ENCODE measurements around the gene COPS9. TPM values are rescaled to one million over a fixed set of nuclear protein-coding genes. Genes with fewer than 3 reads are reported as not detected.

Gene COPS9
- total and polyA plus RNA-seq, 2 donors (not counting 1 experiment from before 2014, with no cell fraction given), result 48.7 to 69.9 TPM

GRCh38 chr2:240109386-240109785 is 26.7 kb downstream of the COPS9 start:
- 78% methylated on average over 11 of the region's 11 CpGs for WGBS (ENCODE audit: insufficient coverage)
- POLR2A ChIA-PET, result no interaction called here
- H3K4me1 Mint-ChIP-seq, result no peaks in the 10 kb centered on the region

GRCh38 chr2:240107477-240107796 is 28.7 kb downstream of the COPS9 start:
- no peak overlapping the region for H2AFZ ChIP-seq (ENCODE audit: insufficient read depth, low read depth, low read length, poor library complexity, severe bottlenecking)
- no peak for DNase-seq
- H3K4me1 Mint-ChIP-seq, result no peaks in the 10 kb centered on the region
- H3K27me3 Mint-ChIP-seq, result peaks cover 17% of the 10 kb centered on the region
- H3K36me3 ChIP-seq (replicated peaks in 1 of 2; ENCODE audit: control extremely low read depth in 1 of 2, control insufficient read depth in 1 of 2, extremely low read depth in 1 of 2, insufficient read depth in 2 of 2, low read length in 1 of 2), result no peaks in the 10 kb centered on the region
- ChIA-PET POLR2A (no interaction called here), CTCF (no interaction called here)
- H3K4me3 Mint-ChIP-seq, result no peak overlapping the region
- no peaks in the 10 kb centered on the region for H3K4me1 ChIP-seq (ENCODE audit: control insufficient read depth in 2 of 2, insufficient read depth in 2 of 2, low read length in 2 of 2)
- H3K4me2 ChIP-seq (replicated peaks; ENCODE audit: low read depth, low read length, poor library complexity, severe bottlenecking), result no peak overlapping the region
- H3K27ac Mint-ChIP-seq, result no peak overlapping the region
- H3K27ac ChIP-seq (ENCODE audit: low read length in 2 of 2), result no peak overlapping the region
- no peaks in the 10 kb centered on the region for H3K27me3 ChIP-seq (replicated peaks in 1 of 4; ENCODE audit: control extremely low read depth in 1 of 4, control insufficient read depth in 3 of 4, insufficient read depth in 4 of 4, low read length in 3 of 4)
- TF ChIP-seq CTCF (IDR thresholded peaks at IDR 0.05) (no peak), EZH2 (IDR thresholded peaks at IDR 0.05; ENCODE audit: borderline replicate concordance, insufficient read depth, low read depth, low read length, poor library complexity, severe bottlenecking) (no peak)
- ATAC-seq (ENCODE audit: low read depth), result no peak
- no peaks in the 10 kb centered on the region for H3K9me3 Mint-ChIP-seq (ENCODE audit: insufficient read depth)
- no peak overlapping the region for H3K9ac ChIP-seq (ENCODE audit: low read length)
- intact Hi-C loops (cut with micrococcal nuclease), result no loop called here
- no peaks in the 10 kb centered on the region for H3K79me2 ChIP-seq (ENCODE audit: control insufficient read depth, insufficient read depth, low read length)
- no peaks in the 10 kb centered on the region for H3K9me3 ChIP-seq (ENCODE audit: control extremely low read depth in 1 of 3, control insufficient read depth in 2 of 3, insufficient read depth in 1 of 3, low read length in 2 of 3)
- WGBS (ENCODE audit: insufficient coverage), result 85% methylated on average over 6 of the region's 6 CpGs
- H4K20me1 ChIP-seq (ENCODE audit: control insufficient read depth, insufficient read depth, low read length, poor library complexity, severe bottlenecking), result no peaks in the 10 kb centered on the region
- no peak overlapping the region for H3K4me3 ChIP-seq (ENCODE audit: control extremely low read depth in 1 of 5, extremely low read depth in 1 of 5, insufficient read depth in 1 of 5, low read depth in 2 of 5, low read length in 4 of 5)

More at GRCh38 chr2:240109386-240109785, 26.7 kb downstream of the COPS9 start:
- intact Hi-C loops (cut with micrococcal nuclease), result no loop called here
- TF ChIP-seq EZH2 (IDR thresholded peaks at IDR 0.05; ENCODE audit: borderline replicate concordance, insufficient read depth, low read depth, low read length, poor library complexity, severe bottlenecking) (no peak), CTCF (IDR thresholded peaks at IDR 0.05) (no peak)
- H3K4me2 ChIP-seq (replicated peaks; ENCODE audit: low read depth, low read length, poor library complexity, severe bottlenecking), result no peak overlapping the region
- DNase-seq (no peak), ATAC-seq (ENCODE audit: low read depth) (no peak)
- H3K36me3 ChIP-seq (replicated peaks in 1 of 2; ENCODE audit: control extremely low read depth in 1 of 2, control insufficient read depth in 1 of 2, extremely low read depth in 1 of 2, insufficient read depth in 2 of 2, low read length in 1 of 2), result no peaks in the 10 kb centered on the region
- H3K79me2 ChIP-seq (ENCODE audit: control insufficient read depth, insufficient read depth, low read length), result no peaks in the 10 kb centered on the region
- H2AFZ ChIP-seq (ENCODE audit: insufficient read depth, low read depth, low read length, poor library complexity, severe bottlenecking), result no peak overlapping the region
- Mint-ChIP-seq H3K27ac (no peak overlapping the region), H3K9me3 (ENCODE audit: insufficient read depth) (no peaks in the 10 kb centered on the region), H3K27me3 (peaks cover 22% of the 10 kb centered on the region), H3K4me3 (no peak overlapping the region)
- H3K9me3 ChIP-seq (ENCODE audit: control extremely low read depth in 1 of 3, control insufficient read depth in 2 of 3, insufficient read depth in 1 of 3, low read length in 2 of 3), result no peaks in the 10 kb centered on the region
- no peak overlapping the region for H3K9ac ChIP-seq (ENCODE audit: low read length)
- CTCF ChIA-PET, result no interaction called here
- H4K20me1 ChIP-seq (ENCODE audit: control insufficient read depth, insufficient read depth, low read length, poor library complexity, severe bottlenecking), result no peaks in the 10 kb centered on the region
- H3K27ac ChIP-seq (ENCODE audit: low read length in 2 of 2), result no peak overlapping the region
- H3K4me1 ChIP-seq (ENCODE audit: control insufficient read depth in 2 of 2, insufficient read depth in 2 of 2, low read length in 2 of 2), result no peaks in the 10 kb centered on the region
- peaks cover 0 to 9% (median 2%) of the 10 kb centered on the region in 4 experiments for H3K27me3 ChIP-seq (replicated peaks in 1 of 4; ENCODE audit: control extremely low read depth in 1 of 4, control insufficient read depth in 3 of 4, insufficient read depth in 4 of 4, low read length in 3 of 4)
- no peak overlapping the region for H3K4me3 ChIP-seq (ENCODE audit: control extremely low read depth in 1 of 5, extremely low read depth in 1 of 5, insufficient read depth in 1 of 5, low read depth in 2 of 5, low read length in 4 of 5)

Measured in B cell (primary cell).